ENCODE measurements around the gene KRT31.
"Not testable (repeated sequence)": the region's sequence is repeated elsewhere in the genome, so short reads cannot be mapped to it uniquely, and the experiment has no call there.

Gene KRT31

DNA sequence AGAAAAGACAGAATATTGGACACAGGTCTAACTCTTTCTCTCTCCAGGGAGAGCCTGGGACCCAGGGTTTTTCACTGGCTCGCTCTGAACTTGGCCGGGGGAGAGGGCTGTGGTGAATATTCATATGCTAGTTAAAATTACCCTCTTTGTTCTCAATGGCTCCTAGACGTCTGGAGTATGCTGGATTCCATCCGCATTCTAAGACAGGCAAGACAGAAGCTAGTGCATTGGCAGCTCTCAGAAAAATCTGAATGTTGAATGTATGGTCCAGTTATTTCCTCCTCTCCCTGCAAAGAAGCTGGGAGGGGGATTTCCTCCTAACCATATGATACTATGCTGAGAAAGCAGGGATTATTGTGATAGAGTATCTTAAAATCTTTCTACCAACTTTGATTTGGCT, 9.7 kb downstream of the KRT31 start:
- DNase-seq (ENCODE audit: low read depth), result no peak

GRCh38 chr17:41386227-41386626, 11.2 kb downstream of the KRT31 start:
- DNase-seq (ENCODE audit: low read depth), result no peak

- no peak for DNase-seq (ENCODE audit: low read depth)
Observed at GRCh38 chr17:41383690-41384089, 13.7 kb downstream of the KRT31 start.

DNA sequence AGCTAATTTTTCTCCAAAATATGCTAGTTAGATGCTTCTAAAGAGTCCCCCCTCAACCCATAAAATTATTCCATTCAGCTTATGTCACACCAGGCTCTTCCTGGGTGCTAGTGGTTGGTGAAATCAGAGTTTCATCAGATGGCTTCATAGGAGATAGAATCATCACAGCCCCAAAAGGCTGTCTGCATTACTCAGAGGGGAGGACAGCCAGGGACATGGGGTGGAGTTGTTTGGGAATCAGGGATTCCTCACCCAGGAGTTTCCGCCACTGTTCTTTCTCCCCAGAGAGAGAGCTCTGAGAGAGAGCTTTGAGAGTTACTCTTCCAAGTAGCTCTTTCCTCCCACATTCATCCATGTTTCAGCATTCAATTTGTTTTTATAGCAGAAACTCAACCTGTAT, 15.0 kb downstream of the KRT31 start:
- DNase-seq (ENCODE audit: low read depth), result no peak

DNA sequence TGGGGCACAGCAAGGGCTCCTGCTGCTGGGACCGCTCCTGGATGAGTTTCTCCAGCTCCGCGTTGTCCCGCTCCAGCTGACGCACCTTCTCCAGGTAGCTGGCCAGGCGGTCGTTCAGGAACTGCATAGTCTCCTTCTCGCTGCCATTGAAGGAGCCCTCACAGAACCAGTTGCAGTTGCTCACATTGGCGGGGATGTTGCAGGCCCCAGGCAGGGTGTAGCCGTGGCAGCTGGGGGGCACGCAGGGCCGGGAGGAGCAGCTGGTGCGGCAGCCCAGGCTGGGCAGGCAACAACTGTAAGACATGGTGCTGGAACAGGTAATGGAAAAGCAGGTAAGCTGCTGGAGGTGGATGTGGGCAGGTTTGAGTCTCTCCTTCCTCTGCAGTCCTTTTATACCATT, 15.5 kb downstream of the KRT31 start, which contains the start of gene KRT34:
Gene KRT34, minus strand, starts transcription at position 364 of the 400 bp plus-strand sequence. Its CDS starts 60 bp downstream, at position 304.
- DNase-seq (ENCODE audit: low read depth), result not testable (repeated sequence)

DNA sequence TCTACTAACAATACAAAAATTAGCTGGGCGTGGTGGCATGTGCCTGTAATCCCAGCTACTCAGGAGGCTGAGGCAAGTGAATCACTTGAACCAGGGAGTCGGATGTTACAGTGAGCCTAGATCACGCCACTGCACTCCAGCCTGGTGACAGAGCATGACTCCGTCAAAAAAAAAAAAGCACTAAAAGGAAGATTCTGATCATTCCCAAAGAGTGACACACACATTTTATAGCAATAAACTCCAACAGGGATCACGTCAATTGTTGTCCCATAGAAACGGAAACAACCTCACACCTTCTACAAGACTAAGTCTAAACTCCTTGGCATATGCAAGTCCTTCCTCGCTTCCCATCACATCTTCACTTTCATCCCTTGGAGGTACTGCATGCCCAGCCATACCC, 17.3 kb downstream of the KRT31 start:
- DNase-seq (ENCODE audit: low read depth), result peak; percentile 64

DNA sequence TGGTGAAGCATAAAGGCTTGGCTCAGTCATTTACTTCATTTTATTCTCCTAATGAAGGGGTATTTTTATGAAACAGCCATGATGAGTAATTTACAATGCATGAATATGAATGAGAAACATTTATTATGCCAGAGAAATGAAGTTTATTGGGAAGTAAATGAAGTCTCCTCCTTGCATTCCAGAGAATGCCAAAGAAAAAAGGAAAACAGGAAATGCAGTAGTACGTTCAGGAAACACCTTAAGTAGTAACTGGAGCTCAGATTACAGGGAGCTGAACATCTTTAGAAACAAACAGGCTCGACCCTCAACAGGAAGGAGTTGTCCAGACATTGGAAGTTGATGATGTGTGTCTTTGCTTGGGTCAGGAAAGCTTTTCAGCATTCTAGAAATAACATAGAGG, 19.9 kb downstream of the KRT31 start:
- no peak for DNase-seq (ENCODE audit: low read depth)

DNA sequence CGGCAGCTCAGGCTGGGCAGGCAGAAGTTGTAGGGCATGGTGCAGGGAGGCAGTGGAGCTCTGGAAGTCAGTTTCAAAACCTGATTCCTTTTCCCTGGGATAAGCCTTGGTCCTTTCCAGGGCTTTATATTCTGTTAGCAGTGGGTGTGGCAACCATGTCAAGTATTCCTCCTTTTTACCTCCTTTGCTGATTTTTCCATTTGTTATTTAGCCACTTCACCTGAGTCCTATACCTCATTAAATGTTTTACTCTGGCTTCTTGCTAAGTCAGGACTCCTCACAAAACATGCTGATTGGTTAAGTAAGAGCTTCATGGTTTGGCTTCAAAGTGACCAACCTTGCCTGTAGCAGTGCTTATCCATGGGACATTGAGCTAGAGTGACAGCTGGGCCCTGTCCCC, 27.7 kb downstream of the KRT31 start, which contains the start of gene KRT33B:
Gene KRT33B, minus strand, starts transcription at position 101 of the 400 bp plus-strand sequence. Its CDS starts 63 bp downstream, at position 38.
- no peak for DNase-seq (ENCODE audit: low read depth)

DNA sequence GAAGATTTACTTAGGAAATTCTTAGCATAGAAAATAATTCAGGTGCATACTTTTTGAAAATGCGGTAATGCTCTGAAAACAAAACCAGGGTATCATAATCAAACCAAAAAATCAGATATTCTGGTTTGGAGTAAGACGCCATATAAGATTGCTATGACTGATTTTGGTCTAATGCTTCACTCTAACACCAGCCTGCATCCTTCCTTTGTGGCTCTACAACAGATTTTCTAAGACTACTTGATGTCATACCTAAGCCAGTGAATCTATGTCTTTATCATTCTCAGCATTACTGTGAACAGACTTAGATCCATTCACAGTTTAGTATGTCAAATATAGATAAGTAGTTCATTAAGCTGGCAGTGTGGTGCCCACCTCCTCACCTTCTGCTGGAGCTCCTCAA, 28.4 kb downstream of the KRT31 start:
- no peak for DNase-seq (ENCODE audit: low read depth)

GRCh38 chr17:41367426-41368075, 29.9 kb downstream of the KRT31 start:
- DNase-seq (ENCODE audit: low read depth), result peak; percentile 68

DNA sequence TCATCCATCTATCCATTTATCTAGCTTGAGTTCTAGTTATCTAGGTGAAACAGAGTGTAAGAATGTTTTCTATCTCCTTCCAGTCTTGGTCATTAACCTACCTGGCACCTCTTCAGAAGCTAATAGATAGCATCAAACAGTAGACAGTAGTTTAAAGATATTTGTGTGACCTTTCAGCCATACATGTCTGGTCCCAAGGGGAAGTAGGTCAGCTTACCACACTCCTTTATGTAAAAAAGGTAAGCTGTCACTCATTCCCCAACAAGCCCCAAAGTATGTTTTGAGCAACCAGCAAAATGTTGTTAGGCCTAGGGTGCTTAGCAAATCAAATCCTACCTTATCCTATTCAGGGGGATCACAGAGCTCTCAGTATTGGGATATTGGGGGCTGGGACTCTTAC, 31.3 kb downstream of the KRT31 start:
- DNase-seq (ENCODE audit: low read depth), result no peak

DNA sequence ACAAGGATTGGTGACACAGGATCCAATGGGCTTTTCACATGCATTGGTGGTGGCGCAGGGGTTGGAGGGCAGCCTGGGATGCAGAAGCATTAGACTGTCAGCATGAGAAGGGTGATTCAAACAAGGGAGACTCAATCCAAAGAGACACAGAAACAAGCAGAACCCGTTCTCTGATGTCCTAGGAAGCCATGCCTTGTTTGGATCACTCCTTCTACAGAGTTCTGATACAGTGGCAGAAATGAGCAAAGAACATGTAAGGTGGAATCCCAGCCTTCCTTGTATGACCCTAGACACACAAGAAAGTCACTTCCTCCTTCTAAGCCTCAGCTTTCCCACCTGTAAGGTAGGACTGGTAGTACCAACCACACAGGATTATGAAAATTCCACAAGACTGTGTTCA, 33.5 kb downstream of the KRT31 start:
- DNase-seq (ENCODE audit: low read depth), result no peak

DNA sequence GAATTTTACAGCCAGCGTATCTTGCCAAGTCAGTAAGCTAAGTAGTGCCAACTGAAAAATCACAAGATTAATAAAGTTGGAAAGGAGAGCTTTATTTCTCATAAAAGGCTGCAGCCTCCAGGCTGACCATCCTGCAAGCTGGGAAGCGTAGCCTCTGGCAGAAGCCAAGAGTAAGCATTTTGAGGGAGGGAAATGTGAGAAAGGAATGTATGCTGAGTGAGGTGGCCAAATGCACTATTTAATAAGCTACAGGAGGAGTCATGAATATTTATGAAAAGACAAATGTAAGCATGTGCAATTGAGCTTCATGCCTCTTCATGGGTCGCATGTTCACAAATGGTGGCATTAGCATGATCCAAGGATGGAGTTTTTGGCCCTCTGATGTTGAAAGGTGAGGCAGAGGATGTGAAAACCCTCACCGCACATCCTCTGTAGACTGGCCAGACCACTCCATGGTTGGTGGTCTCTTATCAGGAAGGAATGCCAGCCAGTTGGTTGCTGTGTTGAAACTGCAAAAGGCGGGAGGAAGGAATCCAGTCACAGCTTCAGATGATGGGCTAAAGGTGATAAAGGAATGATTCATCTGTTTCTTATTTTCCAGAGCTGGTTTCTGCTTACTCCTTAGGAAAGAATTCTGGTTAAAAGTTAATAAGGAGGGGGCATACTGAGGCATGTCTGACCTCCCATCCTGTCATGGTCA, 37.0 kb downstream of the KRT31 start:
- DNase-seq (ENCODE audit: low read depth), result peak; percentile 83

GRCh38 chr17:41354536-41354935, 42.9 kb downstream of the KRT31 start:
- DNase-seq (ENCODE audit: low read depth), result no peak

GRCh38 chr17:41352597-41353366, 44.6 kb downstream of the KRT31 start:
- DNase-seq (ENCODE audit: low read depth), result no peak

DNA sequence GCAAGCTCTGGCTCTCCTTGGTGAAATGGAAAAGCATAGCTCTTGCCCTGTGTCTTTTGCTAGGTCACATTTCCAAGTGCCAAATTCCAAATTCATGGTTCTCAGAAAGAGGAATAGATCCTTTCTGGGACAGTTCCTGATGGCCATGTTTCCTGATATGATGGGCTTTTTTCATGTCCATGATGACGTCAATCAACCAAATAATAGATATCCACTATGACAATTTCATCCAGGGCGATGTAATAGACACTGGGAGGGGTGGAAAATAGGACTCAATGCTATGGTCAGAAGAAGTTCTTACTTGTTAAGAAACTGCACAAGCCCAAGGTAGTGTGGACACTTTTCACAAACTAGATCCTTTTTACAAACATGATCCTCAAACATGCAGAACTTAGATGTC, 46.2 kb downstream of the KRT31 start:
- no peak for DNase-seq (ENCODE audit: low read depth)

GRCh38 chr17:41350381-41350878, 47.0 kb downstream of the KRT31 start, which contains the start of gene KRT33A:
Gene KRT33A (minus strand): TSS chr17:41350828. CDS start chr17:41350767, 61 bp downstream.
- DNase-seq (ENCODE audit: low read depth), result not testable (repeated sequence)

DNA sequence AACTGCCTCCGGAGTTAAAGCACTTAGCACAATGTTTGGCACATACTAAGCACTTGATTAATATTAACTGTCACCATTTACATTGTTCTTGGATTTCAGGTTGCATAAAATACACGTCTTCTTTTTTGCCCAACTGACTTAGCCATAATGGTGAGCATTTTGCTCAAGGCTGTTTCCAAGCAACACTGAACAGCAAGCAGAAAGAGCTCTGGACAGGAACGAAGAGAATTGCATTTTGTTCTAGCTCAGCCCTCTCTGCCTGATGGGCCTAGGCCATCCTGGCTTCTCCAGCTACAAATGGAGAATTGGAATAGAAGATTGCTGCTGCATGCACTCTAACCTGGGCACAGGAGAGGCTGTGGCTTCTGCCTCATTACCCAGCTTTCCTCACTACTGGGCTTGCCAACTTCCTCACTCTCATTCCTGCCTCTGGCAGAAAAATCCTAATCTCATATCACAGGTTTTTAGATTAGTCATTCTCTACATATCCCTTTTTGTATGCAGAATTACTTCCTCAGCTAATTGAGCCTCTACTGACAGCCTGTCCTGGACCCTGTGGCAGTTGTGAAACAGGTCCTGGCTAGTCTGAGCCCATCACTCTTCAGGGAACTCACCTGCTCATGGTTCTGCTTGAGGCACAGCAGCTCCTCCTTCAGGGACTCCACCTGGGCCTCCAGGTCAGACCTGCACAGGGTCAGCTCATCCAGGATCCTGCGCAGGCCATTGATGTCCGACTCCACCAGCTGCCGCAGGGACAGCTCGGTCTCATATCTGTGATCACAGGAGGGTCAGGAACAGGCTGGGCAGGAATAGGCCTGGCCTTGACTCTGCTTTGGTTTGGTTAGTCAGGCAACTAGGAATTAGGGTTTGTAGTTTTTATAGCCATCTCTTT, 49.3 kb downstream of the KRT31 start:
- DNase-seq (ENCODE audit: low read depth), result no peak

DNA sequence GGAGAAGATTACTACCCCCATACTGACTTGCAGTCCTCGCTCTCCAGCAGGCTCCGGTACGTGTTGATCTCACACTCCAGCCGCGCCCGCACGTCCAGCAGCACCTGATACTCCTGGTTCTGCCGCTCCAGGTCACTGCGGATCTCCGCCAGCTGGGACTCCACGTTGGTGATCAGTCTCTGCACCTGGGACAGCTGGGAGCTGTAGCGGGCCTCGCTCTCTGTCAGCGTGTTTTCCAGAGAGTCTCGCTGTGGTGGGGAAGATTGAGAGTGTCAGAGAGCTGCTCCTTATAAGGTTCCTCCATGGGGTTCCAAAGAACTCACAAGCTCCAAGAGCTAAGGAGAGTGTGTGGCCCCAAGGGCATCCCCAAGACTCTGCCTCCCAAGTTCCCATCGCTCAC, 51.0 kb downstream of the KRT31 start:
- DNase-seq (ENCODE audit: low read depth), result not testable (repeated sequence)

DNA sequence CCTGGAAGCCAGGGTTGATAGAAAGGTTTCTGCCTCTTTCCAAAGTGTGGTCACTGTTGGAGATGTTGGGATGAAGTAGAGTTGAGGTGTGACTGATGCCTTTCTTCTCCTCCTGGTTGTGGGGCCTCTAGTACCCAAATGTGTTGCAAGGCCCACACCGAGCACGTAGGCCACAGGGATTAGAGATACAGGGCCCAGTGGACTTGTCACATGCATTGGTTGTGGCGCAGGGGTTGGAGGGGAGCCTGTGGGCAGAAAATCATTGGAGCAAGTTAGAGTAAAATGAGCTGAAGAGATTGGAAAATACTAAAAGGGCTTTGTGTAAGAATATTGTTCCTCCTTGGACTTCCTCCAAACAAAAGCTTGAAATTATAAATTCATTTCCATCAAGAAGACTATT, 51.4 kb downstream of the KRT31 start:
- no peak for DNase-seq (ENCODE audit: low read depth)
